ENCODE measurements around the gene GSDME. TPM values are rescaled to one million over a fixed set of nuclear protein-coding genes. Genes with fewer than 3 reads are reported as not detected.

GSDME gene
- total RNA-seq, 1 experiment from 2014 or later: 5.5 TPM

- H2AFZ ChIP-seq (ENCODE audit: low read length): no peak overlapping the region
- H3K9ac ChIP-seq (ENCODE audit: extremely low read depth, insufficient read length, low read length): no peak overlapping the region
- H3K4me2 ChIP-seq (ENCODE audit: insufficient read depth, insufficient read length, low read length): no peak overlapping the region
- no peak overlapping the region for H2BK5ac ChIP-seq (ENCODE audit: insufficient read length, low read length)
- peaks cover 43% of the 10 kb centered on the region for H3K27me3 Mint-ChIP-seq (ENCODE audit: low read depth)
- H4K20me1 ChIP-seq (ENCODE audit: control insufficient read depth, insufficient read depth, insufficient read length): no peaks in the 10 kb centered on the region
- peaks cover 1% of the 10 kb centered on the region; the same call in 1 of the 2 replicates for H3K4me1 ChIP-seq (ENCODE audit: insufficient read depth, low read length)
- TF ChIP-seq, protein P1, sequence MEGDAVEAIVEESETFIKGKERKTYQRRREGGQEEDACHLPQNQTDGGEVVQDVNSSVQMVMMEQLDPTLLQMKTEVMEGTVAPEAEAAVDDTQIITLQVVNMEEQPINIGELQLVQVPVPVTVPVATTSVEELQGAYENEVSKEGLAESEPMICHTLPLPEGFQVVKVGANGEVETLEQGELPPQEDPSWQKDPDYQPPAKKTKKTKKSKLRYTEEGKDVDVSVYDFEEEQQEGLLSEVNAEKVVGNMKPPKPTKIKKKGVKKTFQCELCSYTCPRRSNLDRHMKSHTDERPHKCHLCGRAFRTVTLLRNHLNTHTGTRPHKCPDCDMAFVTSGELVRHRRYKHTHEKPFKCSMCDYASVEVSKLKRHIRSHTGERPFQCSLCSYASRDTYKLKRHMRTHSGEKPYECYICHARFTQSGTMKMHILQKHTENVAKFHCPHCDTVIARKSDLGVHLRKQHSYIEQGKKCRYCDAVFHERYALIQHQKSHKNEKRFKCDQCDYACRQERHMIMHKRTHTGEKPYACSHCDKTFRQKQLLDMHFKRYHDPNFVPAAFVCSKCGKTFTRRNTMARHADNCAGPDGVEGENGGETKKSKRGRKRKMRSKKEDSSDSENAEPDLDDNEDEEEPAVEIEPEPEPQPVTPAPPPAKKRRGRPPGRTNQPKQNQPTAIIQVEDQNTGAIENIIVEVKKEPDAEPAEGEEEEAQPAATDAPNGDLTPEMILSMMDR (conservative IDR thresholded peaks at IDR 0.05): no peak
- no CpG with 5 or more reads among the region's 13 CpGs for WGBS (ENCODE audit: extremely low coverage, insufficient read length, low lambda C conversion rate)
- H4K5ac ChIP-seq (ENCODE audit: insufficient read length, low read depth, low read length): no peak overlapping the region
- no peak overlapping the region for H3K56ac ChIP-seq (ENCODE audit: insufficient read length, low read depth, low read length)
- H4K8ac ChIP-seq (replicated peaks; ENCODE audit: insufficient read length, low read depth, low read length): no peak overlapping the region
- H3K79me2 ChIP-seq (ENCODE audit: insufficient read depth, low read length): no peaks in the 10 kb centered on the region
- no peak overlapping the region for H4K91ac ChIP-seq (ENCODE audit: insufficient read length, low read depth, low read length)
- H2AK5ac ChIP-seq (ENCODE audit: insufficient read length, low read length): peak overlapping the region; percentile 17
- peak overlapping the region; percentile 34 to 57 (median 46); a peak in 3 of 7 replicates for H3K27ac Mint-ChIP-seq
- no peak overlapping the region for H2BK12ac ChIP-seq (ENCODE audit: insufficient read length, low read depth, low read length)
- no peak overlapping the region for H3K4me3 Mint-ChIP-seq
- no peaks in the 10 kb centered on the region for H3K27me3 ChIP-seq (ENCODE audit: insufficient read depth, low read length)
- no peaks in the 10 kb centered on the region for H3K79me1 ChIP-seq (ENCODE audit: insufficient read depth, low read depth, low read length, poor library complexity, severe bottlenecking)
- H3K23ac ChIP-seq (ENCODE audit: insufficient read length, low read depth, low read length): no peak overlapping the region
- peaks cover 0 to 35% (median 7%) of the 10 kb centered on the region in 3 experiments; a peak in 5 of 7 replicates for H3K36me3 Mint-ChIP-seq (ENCODE audit: insufficient read depth in 1 of 3, low read depth in 3 of 3)
- peaks cover 8 to 12% of the 10 kb centered on the region in 2 experiments; a peak in 3 of 5 replicates for H3K9me3 Mint-ChIP-seq
- no peak overlapping the region for H3K14ac ChIP-seq (ENCODE audit: insufficient read depth, low read length)
- no peak for DNase-seq
- H2BK120ac ChIP-seq (ENCODE audit: low read depth, low read length, poor library complexity, severe bottlenecking): no peak overlapping the region
- H3K9me3 ChIP-seq (ENCODE audit: control insufficient read depth, low read depth, low read length): no peaks in the 10 kb centered on the region
- no peaks in the 10 kb centered on the region for H3K23me2 ChIP-seq (ENCODE audit: insufficient read length, low read depth, low read length, poor library complexity, severe bottlenecking)
- no peak overlapping the region for H2BK20ac ChIP-seq (ENCODE audit: low read depth, low read length, poor library complexity, severe bottlenecking)
- H3K27ac ChIP-seq (ENCODE audit: insufficient read length, low read depth, low read length): no peak overlapping the region
- no peak overlapping the region for H3K4ac ChIP-seq (ENCODE audit: low read depth, low read length)
- H2BK15ac ChIP-seq (ENCODE audit: low read depth, low read length): no peak overlapping the region
- peaks cover 41 to 45% of the 10 kb centered on the region in 2 experiments for H3K4me1 Mint-ChIP-seq
- H3K18ac ChIP-seq (ENCODE audit: insufficient read length, low read depth, low read length): no peak overlapping the region
- no peak overlapping the region for H3T11ph ChIP-seq (ENCODE audit: low read length)
Measured at GRCh38 chr7:24727154-24728120, 29.8 kb downstream of the GSDME start.

All from H9 (cell line).